ENCODE measurements around the gene EYS.

Gene EYS

GRCh38 chr6:64895945-64896344 lies 811.1 kb downstream of the EYS start:
- no peak for DNase-seq (ENCODE audit: low read depth, low spot score)
- H3K27ac ChIP-seq, result no peak overlapping the region

GRCh38 chr6:64890609-64891008 lies 816.4 kb downstream of the EYS start:
- no peak overlapping the region for H3K27ac ChIP-seq
- no peak for DNase-seq (ENCODE audit: low read depth, low spot score)

- H3K27ac ChIP-seq, result no peak overlapping the region
- no peak for DNase-seq (ENCODE audit: low read depth, low spot score)
These were observed 817.9 kb downstream of the EYS start for GRCh38 chr6:64889144-64889543.

GRCh38 chr6:64874776-64875175 lies 832.2 kb downstream of the EYS start:
- no peak for DNase-seq (ENCODE audit: low read depth, low spot score)
- no peak overlapping the region for H3K27ac ChIP-seq

GRCh38 chr6:64872633-64873032 lies 834.4 kb downstream of the EYS start:
- H3K27ac ChIP-seq, result no peak overlapping the region
- DNase-seq (ENCODE audit: low read depth, low spot score), result no peak

- DNase-seq (ENCODE audit: low read depth, low spot score), result no peak
- no peak overlapping the region for H3K27ac ChIP-seq
These were observed 845.9 kb downstream of the EYS start for GRCh38 chr6:64861039-64861651.

- DNase-seq (ENCODE audit: low read depth, low spot score), result no peak
- no peak overlapping the region for H3K27ac ChIP-seq
These were observed 846.8 kb downstream of the EYS start for GRCh38 chr6:64860203-64860602.

- H3K27ac ChIP-seq, result no peak overlapping the region
- no peak for DNase-seq (ENCODE audit: low read depth, low spot score)
These were observed 856.9 kb downstream of the EYS start for GRCh38 chr6:64850121-64850520.

- H3K27ac ChIP-seq, result no peak overlapping the region
- DNase-seq (ENCODE audit: low read depth, low spot score), result no peak
These were observed 858.6 kb downstream of the EYS start for GRCh38 chr6:64848467-64848866.

GRCh38 chr6:64847396-64847795 lies 859.6 kb downstream of the EYS start:
- no peak overlapping the region for H3K27ac ChIP-seq
- no peak for DNase-seq (ENCODE audit: low read depth, low spot score)

- DNase-seq (ENCODE audit: low read depth, low spot score), result no peak
- H3K27ac ChIP-seq, result no peak overlapping the region
These were observed 868.3 kb downstream of the EYS start for GRCh38 chr6:64838726-64839125.

- no peak for DNase-seq (ENCODE audit: low read depth, low spot score)
- H3K27ac ChIP-seq, result no peak overlapping the region
These were observed 875.3 kb downstream of the EYS start for GRCh38 chr6:64831680-64832079.

GRCh38 chr6:64817525-64817924 lies 889.5 kb downstream of the EYS start:
- DNase-seq (ENCODE audit: low read depth, low spot score), result no peak

GRCh38 chr6:64815718-64816117 lies 891.3 kb downstream of the EYS start:
- H3K27ac ChIP-seq, result no peak overlapping the region
- no peak for DNase-seq (ENCODE audit: low read depth, low spot score)

More at GRCh38 chr6:64817525-64817924, 889.5 kb downstream of the EYS start:
- no peak overlapping the region for H3K27ac ChIP-seq

- DNase-seq (ENCODE audit: low read depth, low spot score), result no peak
- no peak overlapping the region for H3K27ac ChIP-seq
These were observed 894.9 kb downstream of the EYS start for GRCh38 chr6:64812138-64812537.

- no peak for DNase-seq (ENCODE audit: low read depth, low spot score)
- H3K27ac ChIP-seq, result no peak overlapping the region
These were observed 895.9 kb downstream of the EYS start for GRCh38 chr6:64811119-64811518.

GRCh38 chr6:64807785-64808184 lies 899.2 kb downstream of the EYS start:
- no peak for DNase-seq (ENCODE audit: low read depth, low spot score)
- H3K27ac ChIP-seq, result no peak overlapping the region

GRCh38 chr6:64803470-64804166 lies 903.4 kb downstream of the EYS start:
- no peak for DNase-seq (ENCODE audit: low read depth, low spot score)
- H3K27ac ChIP-seq, result no peak overlapping the region

- no peak for DNase-seq (ENCODE audit: low read depth, low spot score)
- H3K27ac ChIP-seq, result no peak overlapping the region
These were observed 914.5 kb downstream of the EYS start for GRCh38 chr6:64792534-64792933.

GRCh38 chr6:64789476-64789875 lies 917.5 kb downstream of the EYS start:
- no peak overlapping the region for H3K27ac ChIP-seq

GRCh38 chr6:64786736-64787135 lies 920.3 kb downstream of the EYS start:
- H3K27ac ChIP-seq, result no peak overlapping the region
- no peak for DNase-seq (ENCODE audit: low read depth, low spot score)

More at GRCh38 chr6:64789476-64789875, 917.5 kb downstream of the EYS start:
- DNase-seq (ENCODE audit: low read depth, low spot score), result no peak

GRCh38 chr6:64782877-64783276 lies 924.1 kb downstream of the EYS start:
- DNase-seq (ENCODE audit: low read depth, low spot score), result no peak
- H3K27ac ChIP-seq, result no peak overlapping the region

Data from epithelial cell of prostate (primary cell).